ENCODE measurements around the gene U2AF1L4.
A peak's percentile ranks its signal among the peaks of the same experiment; 100 is the strongest.
"Not testable (repeated sequence)": the region's sequence is repeated elsewhere in the genome, so short reads cannot be mapped to it uniquely, and the experiment has no call there.

Gene U2AF1L4

GRCh38 chr19:35780717-35781116 lies 35.5 kb upstream of the U2AF1L4 start:
- DNase-seq (ENCODE audit: low read depth in 2 of 2), result no peak

GRCh38 chr19:35780058-35780457 lies 34.8 kb upstream of the U2AF1L4 start:
- DNase-seq (ENCODE audit: low read depth in 2 of 2), result no peak

- DNase-seq (ENCODE audit: low read depth in 2 of 2), result no peak
These were observed 33.8 kb upstream of the U2AF1L4 start for GRCh38 chr19:35779033-35779432.

GRCh38 chr19:35777961-35778360 lies 32.7 kb upstream of the U2AF1L4 start:
- DNase-seq (ENCODE audit: low read depth in 2 of 2), result no peak

GRCh38 chr19:35777086-35777841 lies 32.0 kb upstream of the U2AF1L4 start:
- no peak for DNase-seq (ENCODE audit: low read depth in 2 of 2)

GRCh38 chr19:35776102-35776788 lies 31.0 kb upstream of the U2AF1L4 start:
- DNase-seq (ENCODE audit: low read depth in 2 of 2), result no peak

GRCh38 chr19:35775298-35776101 lies 30.3 kb upstream of the U2AF1L4 start, which contains the start of gene ARHGAP33:
Gene ARHGAP33 (plus strand): TSS chr19:35775564. CDS start chr19:35775659, 95 bp downstream.
- DNase-seq (ENCODE audit: low read depth in 2 of 2), result peak; percentile 85 to 89

GRCh38 chr19:35775046-35775297 lies 29.8 kb upstream of the U2AF1L4 start:
- DNase-seq (ENCODE audit: low read depth in 2 of 2), result no peak

GRCh38 chr19:35774274-35775045 lies 29.2 kb upstream of the U2AF1L4 start:
- DNase-seq (ENCODE audit: low read depth in 2 of 2), result no peak

- no peak for DNase-seq (ENCODE audit: low read depth in 2 of 2)
These were observed 28.0 kb upstream of the U2AF1L4 start for GRCh38 chr19:35773020-35773806.

GRCh38 chr19:35772362-35772761 lies 27.1 kb upstream of the U2AF1L4 start:
- DNase-seq (ENCODE audit: low read depth in 2 of 2), result not testable (repeated sequence)

GRCh38 chr19:35768082-35768421 lies 22.8 kb upstream of the U2AF1L4 start:
- DNase-seq (ENCODE audit: low read depth in 2 of 2), result no peak

- no peak for DNase-seq (ENCODE audit: low read depth in 2 of 2)
These were observed 22.3 kb upstream of the U2AF1L4 start for GRCh38 chr19:35767288-35768081.

GRCh38 chr19:35766571-35767104 lies 21.4 kb upstream of the U2AF1L4 start:
- DNase-seq (ENCODE audit: low read depth in 2 of 2), result no peak

GRCh38 chr19:35764432-35765315 lies 19.5 kb upstream of the U2AF1L4 start:
- no peak for DNase-seq (ENCODE audit: low read depth in 2 of 2)

- DNase-seq (ENCODE audit: low read depth in 2 of 2), result no peak
These were observed 15.6 kb upstream of the U2AF1L4 start for GRCh38 chr19:35760711-35761349.

GRCh38 chr19:35759697-35760096 lies 14.5 kb upstream of the U2AF1L4 start:
- DNase-seq (ENCODE audit: low read depth in 2 of 2), result no peak

GRCh38 chr19:35757749-35758608 lies 12.8 kb upstream of the U2AF1L4 start, which contains the start of gene PROSER3:
Gene PROSER3 (plus strand): TSS chr19:35758176. CDS start chr19:35758216, 40 bp downstream.
- DNase-seq (ENCODE audit: low read depth in 2 of 2), result peak; percentile 99 to 100

All from fibroblast of skin of left biceps (primary cell).